HG03060 (cell line): ENCODE measurements around the gene UGT1A10.
"Not testable (repeated sequence)": the region's sequence is repeated elsewhere in the genome, so short reads cannot be mapped to it uniquely, and the experiment has no call there.

Source experiments
- ATAC-seq: cut with Tn5 transposase; IDR thresholded peaks from one replicate; pipeline ENCODE4 v1.9.1; 2021; ENCODE audit warnings: low read depth, moderate number of reproducible peaks; ENCODE audit not compliant: unreplicated experiment

The UGT1A10 gene

GRCh38 chr2:233736868-233737653, 100.8 kb downstream of the UGT1A10 start:
- not testable (repeated sequence) for ATAC-seq

DNA sequence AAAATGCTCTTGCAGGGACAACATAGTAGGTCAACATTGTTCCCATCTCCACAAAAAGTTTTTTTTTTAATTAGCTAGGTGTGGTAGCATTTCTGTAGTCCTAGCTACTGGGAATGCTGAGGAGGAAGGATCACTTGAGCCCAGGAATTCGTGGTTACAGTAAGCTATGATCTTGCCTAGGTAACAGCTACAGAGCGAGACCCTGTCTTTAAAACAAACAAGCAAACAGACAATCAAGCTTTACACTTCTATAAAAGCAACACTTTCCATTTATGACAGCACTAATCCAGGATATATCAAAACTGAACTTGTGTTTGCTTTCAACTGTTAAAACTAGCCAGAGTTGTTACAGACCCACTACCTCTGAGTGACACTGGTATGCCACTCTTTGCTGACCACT, 104.6 kb downstream of the UGT1A10 start:
- ATAC-seq, result no peak

DNA sequence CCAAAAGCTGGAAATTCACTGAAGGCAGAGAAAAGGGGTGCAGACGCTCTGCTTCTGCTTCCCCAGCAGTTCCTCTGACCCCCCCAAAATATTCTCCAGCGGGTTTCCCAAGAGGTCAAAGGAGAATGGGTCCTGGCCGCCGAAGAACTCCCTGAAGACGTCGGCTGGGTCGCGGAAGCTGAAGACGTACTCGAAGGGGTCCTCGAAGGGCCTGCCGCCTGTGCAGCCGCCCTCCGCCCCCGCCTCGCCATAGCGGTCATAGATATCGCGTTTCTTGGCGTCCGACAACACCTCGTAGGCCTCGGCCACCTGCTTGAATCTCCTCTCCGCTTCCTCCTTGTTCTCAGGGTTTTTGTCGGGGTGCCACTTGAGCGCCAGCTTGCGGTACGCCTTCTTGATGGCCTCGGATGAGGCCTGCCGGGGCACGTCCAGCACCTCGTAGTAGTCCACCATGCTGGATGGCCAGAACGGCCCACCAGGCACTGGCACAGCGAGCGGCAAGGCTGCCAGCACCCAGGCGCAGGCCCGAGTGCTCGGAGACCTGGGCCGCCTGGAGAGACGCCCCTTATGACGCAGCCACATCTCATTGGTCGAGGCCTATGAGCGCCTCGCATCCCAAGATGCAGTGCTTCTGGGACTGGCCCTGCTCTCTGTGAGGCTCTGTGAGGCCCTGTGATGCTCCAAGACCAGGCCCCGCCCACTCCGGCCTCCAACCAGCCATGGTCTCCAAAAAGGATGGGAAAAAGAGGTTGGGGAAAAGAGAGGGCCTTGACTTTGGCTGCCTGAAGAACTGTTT, 107.4 kb downstream of the UGT1A10 start:
- no peak for ATAC-seq

DNA sequence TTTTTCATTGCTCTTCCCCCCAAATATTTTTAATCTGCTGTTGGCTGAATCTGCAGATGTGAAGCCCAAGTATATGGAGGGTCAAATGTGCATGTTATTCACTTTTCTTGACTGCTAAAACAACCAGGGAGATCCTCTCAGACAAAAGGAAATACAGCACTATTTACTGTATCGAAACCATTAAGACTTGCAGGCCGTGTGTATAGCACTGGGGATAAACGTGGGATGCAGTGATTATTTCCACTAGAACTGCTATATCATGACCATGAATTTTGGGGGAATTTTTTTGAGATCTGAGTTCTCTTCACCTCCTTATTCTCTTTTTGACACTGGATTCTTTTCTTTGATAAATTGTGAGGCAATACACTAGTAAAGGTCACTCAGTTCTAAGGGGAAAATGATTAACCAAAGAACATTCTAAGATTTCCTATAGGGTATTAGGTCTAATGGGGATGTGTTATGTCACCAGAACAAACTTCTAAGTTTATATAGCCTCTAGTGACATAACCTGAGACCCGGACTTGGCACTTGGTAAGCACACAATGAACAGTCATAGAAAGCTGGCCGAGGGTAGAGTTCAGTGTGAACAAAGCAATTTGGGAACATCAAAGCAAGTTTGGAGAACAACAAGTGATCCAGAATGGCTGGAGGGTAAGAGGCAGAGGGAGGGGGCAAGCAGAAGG, 109.0 kb downstream of the UGT1A10 start:
- ATAC-seq, result no peak

- not testable (repeated sequence) for ATAC-seq
Observed at GRCh38 chr2:233745838-233746237, 109.6 kb downstream of the UGT1A10 start.

- ATAC-seq, result no peak
Observed at GRCh38 chr2:233746475-233747282, 110.4 kb downstream of the UGT1A10 start.

GRCh38 chr2:233747283-233747544, 111.0 kb downstream of the UGT1A10 start:
- ATAC-seq, result no peak

DNA sequence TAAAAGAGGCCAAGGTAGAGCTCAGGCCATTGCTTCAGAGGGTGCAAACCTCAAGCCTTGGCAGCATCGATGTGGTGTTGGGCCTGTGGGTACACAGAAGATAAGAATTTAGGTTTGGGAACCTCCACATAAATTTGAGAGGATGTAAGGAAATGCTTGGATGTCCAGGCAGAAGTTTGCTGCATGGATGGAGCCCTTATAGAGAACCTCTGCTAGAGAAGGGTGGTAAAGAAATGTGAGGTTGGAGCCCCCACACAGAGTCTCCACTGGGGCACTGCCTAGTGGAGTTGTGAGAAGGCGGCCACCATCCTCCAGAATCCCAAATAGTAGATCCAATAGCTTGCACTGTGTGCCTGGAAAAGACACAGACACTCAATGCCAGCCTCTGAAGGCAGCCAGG, 114.4 kb downstream of the UGT1A10 start:
- not testable (repeated sequence) for ATAC-seq

DNA sequence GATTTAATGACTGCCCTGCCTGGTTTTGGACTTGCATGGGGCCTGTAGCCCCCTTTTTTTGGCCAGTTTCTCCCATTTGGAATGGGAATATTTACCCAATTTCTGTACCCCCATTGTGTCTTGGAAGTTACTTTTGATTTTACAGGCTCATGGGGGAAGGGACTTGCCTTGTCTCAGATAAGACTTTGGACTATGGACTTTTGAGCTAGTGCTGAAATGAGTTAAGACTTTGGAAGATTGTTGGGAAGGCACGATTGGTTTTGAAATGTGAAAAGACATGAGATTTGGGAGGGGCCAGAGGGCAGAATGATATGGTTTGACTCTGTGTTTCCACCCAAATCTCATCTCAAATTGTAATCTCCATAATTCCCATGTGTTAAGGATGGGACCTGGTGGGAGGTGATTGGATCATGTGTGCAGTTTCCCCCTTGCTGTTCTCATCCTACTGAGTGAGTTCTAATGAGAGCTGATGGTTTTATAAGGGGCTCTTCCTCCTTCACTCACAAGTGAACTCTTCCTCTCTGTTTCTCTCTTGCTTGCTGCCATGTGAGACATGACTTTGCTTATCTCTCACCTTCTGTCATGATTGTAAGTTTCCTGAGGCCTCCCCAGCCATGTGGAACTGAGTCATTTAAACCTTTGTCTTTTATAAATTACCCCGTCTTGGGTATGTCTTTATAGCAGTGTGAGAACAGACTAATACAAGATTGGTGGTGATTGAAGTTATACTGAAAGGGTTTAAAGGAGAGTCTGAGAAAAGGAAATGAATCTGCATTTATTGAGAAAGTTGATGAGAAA, 115.2 kb downstream of the UGT1A10 start:
- not testable (repeated sequence) for ATAC-seq

- ATAC-seq, result no peak
Observed at GRCh38 chr2:233754872-233755611, 118.8 kb downstream of the UGT1A10 start.

- ATAC-seq, result no peak
Observed at GRCh38 chr2:233756429-233757081, 120.3 kb downstream of the UGT1A10 start.

DNA sequence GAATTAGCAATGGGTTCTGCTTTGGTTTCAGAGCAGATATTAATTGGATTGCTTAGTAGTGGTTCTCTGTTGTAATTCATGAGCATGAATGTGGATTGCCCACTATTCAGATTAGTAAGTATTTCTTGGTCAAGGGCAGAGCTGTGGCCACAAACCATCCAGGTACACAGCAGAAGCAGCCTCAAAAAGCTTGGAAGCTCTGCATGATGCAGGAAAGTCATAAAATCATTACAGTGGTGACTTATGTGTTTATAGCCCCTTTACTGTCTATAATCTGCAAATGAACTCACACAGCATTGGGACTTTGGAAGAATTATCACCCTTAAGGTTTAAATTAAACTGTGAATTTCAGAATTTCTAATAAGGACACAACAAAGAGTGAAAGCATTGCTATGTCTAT, 121.9 kb downstream of the UGT1A10 start:
- ATAC-seq, result no peak

- no peak for ATAC-seq
Observed at GRCh38 chr2:233758849-233759248, 122.6 kb downstream of the UGT1A10 start.

- ATAC-seq, result no peak
Observed at GRCh38 chr2:233760043-233760442, 123.8 kb downstream of the UGT1A10 start, which contains the start of gene UGT1A1. Gene UGT1A1, plus strand, starts transcription at chr2:233760270. Its CDS starts 18 bp downstream, at chr2:233760288.

DNA sequence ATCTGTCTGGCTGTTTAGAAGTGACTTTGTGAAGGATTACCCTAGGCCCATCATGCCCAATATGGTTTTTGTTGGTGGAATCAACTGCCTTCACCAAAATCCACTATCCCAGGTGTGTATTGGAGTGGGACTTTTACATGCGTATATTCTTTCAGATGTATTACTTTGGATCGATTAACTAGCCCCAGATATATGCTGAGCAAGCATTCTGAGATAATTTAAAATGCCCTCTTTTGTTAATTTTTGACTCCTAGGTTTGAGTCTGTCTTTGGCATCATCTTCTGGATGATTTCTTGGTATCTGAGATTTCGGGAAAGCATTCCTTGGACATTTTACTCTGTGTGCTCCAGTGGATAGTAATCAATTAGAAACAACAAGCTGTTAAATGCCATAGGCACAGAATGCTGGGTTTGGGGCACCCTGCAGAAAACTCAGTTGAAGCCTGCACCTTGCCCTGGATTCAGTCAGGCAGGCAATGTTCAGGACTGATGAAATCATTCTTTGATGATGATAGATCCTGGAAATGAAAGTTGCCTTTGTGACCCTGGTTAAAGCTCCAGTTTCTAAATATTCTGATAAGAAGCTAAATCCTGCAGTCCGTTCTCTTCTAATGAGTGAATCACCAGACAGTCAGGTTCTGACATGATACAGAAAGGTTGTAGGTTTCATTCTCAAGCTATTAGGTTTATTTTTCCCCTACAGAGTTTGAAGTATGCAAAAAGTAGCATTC, 125.0 kb downstream of the UGT1A10 start:
- ATAC-seq, result no peak

- no peak for ATAC-seq
Observed at GRCh38 chr2:233764264-233764663, 128.0 kb downstream of the UGT1A10 start.

DNA sequence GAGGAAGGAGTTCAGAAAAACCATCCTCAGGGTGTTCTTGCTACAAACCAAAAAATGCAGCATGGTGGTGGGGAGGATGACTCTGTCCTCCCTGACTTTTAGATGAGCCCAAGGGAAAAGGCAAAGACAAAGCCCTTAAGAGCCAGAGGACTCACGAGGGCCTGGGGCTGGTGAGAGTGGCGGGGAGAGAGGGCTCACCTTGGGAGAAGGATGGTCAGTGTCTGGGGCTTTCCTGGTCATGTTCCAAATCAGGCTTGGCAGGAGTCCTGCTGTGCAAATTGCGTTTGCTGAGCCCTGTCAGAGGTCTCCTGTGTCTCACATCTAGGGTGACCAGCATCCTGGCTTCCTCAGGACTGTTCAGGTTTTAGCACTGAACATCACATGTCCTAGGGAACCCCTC, 128.5 kb downstream of the UGT1A10 start:
- ATAC-seq, result no peak

- ATAC-seq, result no peak
Observed at GRCh38 chr2:233766416-233766815, 130.2 kb downstream of the UGT1A10 start.
